ENCODE results near the gene ZBTB42.

Gene ZBTB42

DNA sequence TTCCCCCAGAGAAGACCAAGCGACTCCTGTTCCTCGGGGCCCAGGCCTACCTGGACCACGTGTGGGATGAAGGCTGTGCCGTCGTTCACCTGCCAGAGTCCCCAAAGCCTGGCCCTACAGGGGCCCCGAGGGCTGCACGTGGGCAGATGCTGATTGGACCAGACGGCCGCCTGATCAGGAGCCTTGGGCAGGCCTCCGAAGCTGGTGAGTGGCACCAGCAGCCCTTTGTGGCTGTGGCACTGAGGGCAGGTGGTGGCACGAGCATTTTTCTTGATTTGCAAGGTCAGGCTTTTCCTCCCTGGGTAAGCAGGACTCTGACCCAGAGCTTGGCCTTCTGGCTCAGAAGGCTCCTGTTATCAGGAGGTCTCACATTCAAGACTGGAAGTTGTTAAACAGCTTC is 45.3 kb upstream of the ZBTB42 start:
- no peak for DNase-seq (ENCODE audit: low read depth)
- no peak for TF ChIP-seq CTCF (conservative IDR thresholded peaks at IDR 0.05; ENCODE audit: low read depth, low read length)
- no peak overlapping the region for H3K4me3 ChIP-seq (ENCODE audit: low read length)

- no peak for TF ChIP-seq CTCF (conservative IDR thresholded peaks at IDR 0.05; ENCODE audit: low read depth, low read length)
- DNase-seq (ENCODE audit: low read depth): no peak
- no peak overlapping the region for H3K4me3 ChIP-seq (ENCODE audit: low read length)
These were observed 44.2 kb upstream of the ZBTB42 start for GRCh38 chr14:104756477-104757237.

DNA sequence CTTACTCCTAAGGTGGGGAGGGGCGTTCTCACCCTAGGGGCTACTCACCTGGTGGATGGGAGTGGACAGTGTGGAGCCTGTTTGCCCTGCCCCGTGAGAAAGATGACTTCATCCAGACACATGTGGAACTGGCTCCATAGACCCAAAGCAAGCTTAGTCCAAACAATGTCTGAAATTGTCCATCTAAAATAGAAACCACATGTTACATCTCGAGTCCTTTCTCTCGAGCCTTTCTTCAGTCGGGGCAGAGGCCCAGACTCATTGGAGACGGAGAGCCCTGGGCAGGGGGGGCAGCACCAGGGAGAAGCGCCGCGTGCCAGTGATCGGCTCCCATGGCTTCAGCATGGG is 43.7 kb upstream of the ZBTB42 start:
- DNase-seq (ENCODE audit: low read depth): no peak
- no peak for TF ChIP-seq CTCF (conservative IDR thresholded peaks at IDR 0.05; ENCODE audit: low read depth, low read length)
- no peak overlapping the region for H3K4me3 ChIP-seq (ENCODE audit: low read length)

GRCh38 chr14:104757681-104758392 is 43.1 kb upstream of the ZBTB42 start:
- TF ChIP-seq CTCF (conservative IDR thresholded peaks at IDR 0.05; ENCODE audit: low read depth, low read length): no peak
- no peak overlapping the region for H3K4me3 ChIP-seq (ENCODE audit: low read length)
- no peak for DNase-seq (ENCODE audit: low read depth)

DNA sequence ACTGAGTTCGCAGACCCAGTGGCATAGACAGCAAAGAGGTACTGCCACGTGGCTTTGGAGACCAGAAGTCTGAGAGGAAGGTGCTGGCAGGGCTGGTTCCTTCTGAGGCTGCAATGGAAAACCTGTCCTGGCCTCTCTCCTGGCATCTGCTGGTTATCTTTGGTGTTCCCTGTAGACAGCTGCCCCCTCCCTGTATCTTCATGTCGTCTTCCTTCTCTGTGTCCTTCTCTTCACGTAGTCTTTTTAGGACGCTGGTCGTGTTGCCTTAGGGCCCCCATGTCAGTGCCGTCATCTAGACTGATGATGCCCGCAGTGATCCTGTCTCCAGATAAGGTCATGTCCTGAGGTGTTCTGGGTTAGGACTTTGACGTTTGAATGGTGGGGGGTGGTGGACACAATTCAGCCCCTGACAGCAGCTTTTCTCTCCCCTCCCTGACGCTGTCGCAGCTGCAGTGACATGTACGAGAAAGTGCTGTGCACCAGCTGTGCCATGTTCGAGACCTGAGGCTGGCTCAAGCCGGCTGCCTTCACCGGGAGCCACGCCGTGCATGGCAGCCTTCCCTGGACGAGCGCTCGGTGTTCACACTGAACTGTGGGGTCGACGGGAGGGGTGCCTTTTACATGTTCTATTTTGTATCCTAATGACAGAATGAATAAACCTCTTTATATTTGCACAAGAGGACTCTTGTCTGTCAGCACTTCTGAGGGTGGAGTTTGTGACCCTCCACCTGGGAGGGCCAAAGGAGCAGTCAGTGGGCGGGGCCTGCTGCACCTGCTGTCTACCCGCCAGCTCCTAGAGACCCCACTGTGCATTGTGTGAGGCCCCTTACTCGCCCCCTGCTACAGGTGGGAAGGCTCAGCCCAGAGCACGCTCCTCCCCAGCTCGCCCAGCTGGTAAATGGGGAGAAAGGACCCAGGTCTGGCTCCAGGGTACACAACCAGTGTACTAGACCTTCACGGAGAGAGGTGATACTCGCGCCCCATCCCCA is 41.6 kb upstream of the ZBTB42 start:
- H3K4me3 ChIP-seq (ENCODE audit: low read length): no peak overlapping the region
- DNase-seq (ENCODE audit: low read depth): no peak
- no peak for TF ChIP-seq CTCF (conservative IDR thresholded peaks at IDR 0.05; ENCODE audit: low read depth, low read length)

GRCh38 chr14:104765517-104765916 is 35.4 kb upstream of the ZBTB42 start:
- DNase-seq (ENCODE audit: low read depth): no peak
- TF ChIP-seq CTCF (conservative IDR thresholded peaks at IDR 0.05; ENCODE audit: low read depth, low read length): no peak
- no peak overlapping the region for H3K4me3 ChIP-seq (ENCODE audit: low read length)
